Activated B cell treated with CpG ODN at 0.5 μM for 24 hours (primary cell): Measurements from ENCODE around the gene TPCN1. TPM values are rescaled to one million over a fixed set of nuclear protein-coding genes. Genes with fewer than 3 reads are reported as not detected.
A peak's percentile ranks its signal among the peaks of the same experiment; 100 is the strongest.

Experiments used
- ATAC-seq: fragments of 200-7000 bp; cut with Tn5 transposase; one replicate; pipeline ENCODE4 v1.10.0; 2021; ENCODE audit warnings: low read depth, mild to moderate bottlenecking, moderate library complexity
- CTCF ChIA-PET: fragments of 350-600 bp; sonication (Branson Sonifier 250); formaldehyde crosslinking; loops from one replicate; lab custom pipeline; 2021; ENCODE audit warnings: antibody characterized with exemption; lab: Charles Lee
- POLR2A ChIA-PET: fragments of 350-600 bp; sonication (Branson Sonifier 250); formaldehyde crosslinking; loops from one replicate; lab custom pipeline; 2021; ENCODE audit warnings: antibody characterized with exemption; lab: Charles Lee
- DNase-seq: peaks from one replicate; pipeline ENCODE4 v3.0.0; 2022
- H3K27ac Mint-ChIP-seq: one replicate; pipeline ENCODE4 v1.8.0; 2020; ENCODE audit warnings: mixed read lengths
- H3K27me3 Mint-ChIP-seq: one replicate; pipeline ENCODE4 v1.8.0; 2021; ENCODE audit warnings: mixed read lengths
- H3K36me3 Mint-ChIP-seq: one replicate; pipeline ENCODE4 v1.8.0; 2021; ENCODE audit warnings: low read depth, mixed read lengths
- H3K4me1 Mint-ChIP-seq: one replicate; pipeline ENCODE4 v1.8.0; 2021; ENCODE audit warnings: mixed read lengths
- H3K4me3 Mint-ChIP-seq: one replicate; pipeline ENCODE4 v1.8.0; 2020; ENCODE audit warnings: mild to moderate bottlenecking, mixed read lengths
- H3K9me3 Mint-ChIP-seq: one replicate; pipeline ENCODE4 v1.8.0; 2020; ENCODE audit warnings: mixed read lengths
- CTCF ChIP-seq: fragments of 200-600 bp; IDR thresholded peaks from one replicate; pipeline ENCODE4 v1.8.0; 2022; ENCODE audit warnings: antibody characterized with exemption, mild to moderate bottlenecking
- intact Hi-C: fragments of 100-400 bp; cut with micrococcal nuclease; formaldehyde crosslinking; loops from one replicate; pipeline ENCODE4 v1.15.1; 2024
- total RNA-seq: library from RNA; stranded (reverse); gene quantifications from 2 replicates; pipeline ENCODE4 v1.2.3, GENCODE V29; 2022

Gene TPCN1
- total RNA-seq, 1 donor from 2014 or later: 126 TPM

- peaks cover 82% of the 10 kb centered on the region for H3K4me1 Mint-ChIP-seq
- intact Hi-C loops: no loop called here
Observed at GRCh38 chr12:113236539-113237399, 15.5 kb downstream of the TPCN1 start.

GRCh38 chr12:113237748-113238147, 16.5 kb downstream of the TPCN1 start:
- no peak for TF ChIP-seq CTCF
- CTCF ChIA-PET: interaction anchor here (0.6 to 1.0 kb wide), 2 partner anchors 23 to 40 kb away, joined by 3 to 4 read pairs; no protein-coding TSS in a partner anchor
- no peaks in the 10 kb centered on the region for H3K27me3 Mint-ChIP-seq

More at GRCh38 chr12:113236539-113237399, 15.5 kb downstream of the TPCN1 start:
- ChIA-PET POLR2A (interaction anchor here (0.6 to 13.6 kb wide), 5 partner anchors 10 to 38 kb away, joined by 4 to 267 read pairs (median 5); partner anchors contain the start of gene TPCN1), CTCF (interaction anchor here (1.0 to 1.1 kb wide), 2 partner anchors 24 to 62 kb away, joined by 3 read pairs; no protein-coding TSS in a partner anchor)
- peaks cover 55% of the 10 kb centered on the region for H3K36me3 Mint-ChIP-seq
- no peaks in the 10 kb centered on the region for H3K27me3 Mint-ChIP-seq
- no peaks in the 10 kb centered on the region for H3K9me3 Mint-ChIP-seq
- H3K4me3 Mint-ChIP-seq: peak overlapping the region; percentile 13
- peak overlapping the region; percentile 59 for H3K27ac Mint-ChIP-seq
- no peak for ATAC-seq
- no peak for TF ChIP-seq CTCF
- no peak for DNase-seq

GRCh38 chr12:113238309-113238708, 17.0 kb downstream of the TPCN1 start:
- POLR2A ChIA-PET: interaction anchor here (0.8 to 13.6 kb wide), 2 partner anchors 16 to 30 kb away, joined by 4 to 267 read pairs; partner anchors contain the start of gene TPCN1
- CTCF ChIA-PET: no interaction called here
- no peak for DNase-seq
- TF ChIP-seq CTCF: no peak
- Mint-ChIP-seq H3K4me1 (peaks cover 71% of the 10 kb centered on the region), H3K9me3 (no peaks in the 10 kb centered on the region), H3K4me3 (no peak overlapping the region), H3K36me3 (peaks cover 53% of the 10 kb centered on the region), H3K27ac (no peak overlapping the region), H3K27me3 (no peaks in the 10 kb centered on the region)
- no peak for ATAC-seq
- intact Hi-C loops: no loop called here

More at GRCh38 chr12:113237748-113238147, 16.5 kb downstream of the TPCN1 start:
- no peak for DNase-seq
- ATAC-seq: no peak
- Mint-ChIP-seq H3K36me3 (peaks cover 55% of the 10 kb centered on the region), H3K9me3 (no peaks in the 10 kb centered on the region), H3K4me3 (no peak overlapping the region), H3K4me1 (peaks cover 77% of the 10 kb centered on the region), H3K27ac (peak overlapping the region; percentile 35)
- POLR2A ChIA-PET: interaction anchor here (0.5 to 13.6 kb wide), 4 partner anchors 16 to 41 kb away, joined by 3 to 267 read pairs (median 4); partner anchors contain the start of gene TPCN1
- intact Hi-C loops: no loop called here

GRCh38 chr12:113239288-113239771, 18.1 kb downstream of the TPCN1 start:
- Mint-ChIP-seq H3K36me3 (peaks cover 50% of the 10 kb centered on the region), H3K4me1 (peaks cover 64% of the 10 kb centered on the region), H3K27ac (peak overlapping the region; percentile 68), H3K4me3 (no peak overlapping the region), H3K9me3 (no peaks in the 10 kb centered on the region), H3K27me3 (no peaks in the 10 kb centered on the region)
- ChIA-PET POLR2A (interaction anchor here (1.7 to 13.6 kb wide), 3 partner anchors 9 to 31 kb away, joined by 5 to 267 read pairs (median 6); partner anchors contain the start of gene TPCN1), CTCF (no interaction called here)
- intact Hi-C loops: no loop called here
- TF ChIP-seq CTCF: no peak
- ATAC-seq (peak; percentile 29), DNase-seq (no peak)
